Common myeloid progenitor, CD34-positive (primary cell): ENCODE results near the gene SOCS7.

ENCODE experiments used
- CTCF ChIA-PET: fragments of 350-600 bp; sonication (Branson Sonifier 250); formaldehyde crosslinking; loops from one replicate; lab custom pipeline; 2021; ENCODE audit warnings: antibody characterized with exemption; lab: Charles Lee
- POLR2A ChIA-PET: fragments of 350-600 bp; sonication (Branson Sonifier 250); formaldehyde crosslinking; loops from one replicate; lab custom pipeline; 2021; ENCODE audit warnings: antibody characterized with exemption; lab: Charles Lee
- DNase-seq, 3 donors: peaks; one replicate each; pipeline versions ENCODE4 v3.0.0 to v3.0.0-alpha.2; 2013
- H3K27ac ChIP-seq, 2 experiments: 1 replicate in 1 of 2; 2 replicates in 1 of 2; pipeline ENCODE4 v1.7.0; 2013; ENCODE audit warnings: inconsistent platforms in 2 of 2, low read length in 2 of 2, mild to moderate bottlenecking in 2 of 2, low read depth in 1 of 2, moderate library complexity in 1 of 2; ENCODE audit not compliant: severe bottlenecking in 2 of 2, insufficient read depth in 1 of 2, poor library complexity in 1 of 2
- H3K27me3 ChIP-seq, 5 experiments: replicated peaks in 2 of 5; 1 replicate in 3 of 5; 2 replicates in 2 of 5; pipeline versions ENCODE4 v1.6.1 to v1.7.0; 2013; ENCODE audit warnings: low read length in 4 of 5, mild to moderate bottlenecking in 2 of 5, moderate library complexity in 2 of 5, inconsistent platforms in 1 of 5; ENCODE audit not compliant: insufficient read depth in 5 of 5, control insufficient read depth in 4 of 5
- H3K36me3 ChIP-seq, 4 experiments: 1 replicate in 2 of 4; 2 replicates in 2 of 4; pipeline versions ENCODE4 v1.6.1 to v1.7.0; 2013; ENCODE audit warnings: low read length in 3 of 4, control low read depth in 1 of 4, mild to moderate bottlenecking in 1 of 4; ENCODE audit not compliant: control insufficient read depth in 4 of 4, insufficient read depth in 4 of 4
- H3K4me1 ChIP-seq, 4 experiments: 1 replicate in 3 of 4; 2 replicates in 1 of 4; pipeline versions ENCODE4 v1.6.1 to v1.7.1; 2013; ENCODE audit warnings: low read length in 3 of 4, mild to moderate bottlenecking in 3 of 4, control low read depth in 1 of 4, inconsistent platforms in 1 of 4, moderate library complexity in 1 of 4; ENCODE audit not compliant: control insufficient read depth in 4 of 4, insufficient read depth in 4 of 4; ENCODE audit errors: control extremely low read depth in 1 of 4
- H3K4me3 ChIP-seq, 7 experiments: 1 replicate in 4 of 7; 2 replicates in 3 of 7; pipeline versions ENCODE4 v1.5.1 to v1.7.0; 2013; ENCODE audit warnings: mild to moderate bottlenecking in 7 of 7, low read length in 6 of 7, moderate library complexity in 6 of 7, inconsistent platforms in 2 of 7, low read depth in 2 of 7, control low read depth in 1 of 7; ENCODE audit not compliant: insufficient read depth in 4 of 7, control insufficient read depth in 1 of 7; ENCODE audit errors: extremely low read depth in 1 of 7
- H3K9me3 ChIP-seq, 5 experiments: 1 replicate in 4 of 5; 2 replicates in 1 of 5; pipeline versions ENCODE4 v1.6.1 to v1.7.1; 2013; ENCODE audit warnings: low read length in 4 of 5, mild to moderate bottlenecking in 2 of 5, inconsistent platforms in 1 of 5, low read depth in 1 of 5, moderate library complexity in 1 of 5; ENCODE audit not compliant: control insufficient read depth in 4 of 5, insufficient read depth in 2 of 5; ENCODE audit errors: control extremely low read depth in 1 of 5
- WGBS: methylation state at CpG from one replicate; pipeline ENCODE4 v1.1.5; 2013; ENCODE audit not compliant: insufficient coverage; 5-methylcytosine and 5-hydroxymethylcytosine counted together

Gene SOCS7

DNA sequence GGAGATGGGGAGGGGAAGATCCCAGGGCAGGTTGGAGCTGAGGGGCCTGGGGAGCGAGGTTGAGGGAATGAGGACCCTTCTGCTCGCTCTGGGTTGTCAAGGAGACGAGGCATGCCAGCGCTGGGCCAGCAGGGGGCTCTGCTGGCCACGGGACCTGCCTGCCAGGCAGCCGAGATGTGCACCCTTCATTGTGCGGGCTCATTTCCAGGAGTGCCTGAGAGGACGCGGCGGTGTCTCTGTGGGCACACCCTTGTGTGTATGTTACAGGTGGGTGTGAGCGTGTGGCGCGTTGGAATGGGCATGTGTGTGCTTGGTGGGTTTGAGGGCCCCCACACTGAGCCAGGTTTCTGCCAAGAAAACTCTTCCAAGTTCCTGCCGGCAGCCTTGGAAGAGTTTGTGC is 92.5 kb downstream of the SOCS7 start:
- DNase-seq = peak; percentile 45 to 75 (median 73)
- no peak overlapping the region for H3K27ac ChIP-seq
- peaks cover 0 to 27% (median 25%) of the 10 kb centered on the region in 4 experiments for H3K4me1 ChIP-seq
- WGBS = 17% methylated on average over 13 of the region's 14 CpGs
- peaks cover 0 to 8% (median 0%) of the 10 kb centered on the region in 4 experiments for H3K36me3 ChIP-seq
- H3K9me3 ChIP-seq = no peaks in the 10 kb centered on the region
- POLR2A ChIA-PET = no interaction called here
- CTCF ChIA-PET = interaction anchor here (1.0 to 4.8 kb wide), 8 partner anchors 12 to 224 kb away, joined by 3 to 35 read pairs (median 6); no protein-coding TSS in a partner anchor
- no peaks in the 10 kb centered on the region for H3K27me3 ChIP-seq
- H3K4me3 ChIP-seq = no peak overlapping the region

- H3K4me1 ChIP-seq = peaks cover 0 to 53% (median 50%) of the 10 kb centered on the region in 4 experiments
- no peak overlapping the region for H3K27ac ChIP-seq
- ChIA-PET POLR2A (no interaction called here), CTCF (interaction anchor here (1.0 to 1.7 kb wide), 4 partner anchors 24 to 122 kb away, joined by 3 to 7 read pairs (median 3); no protein-coding TSS in a partner anchor)
- no peaks in the 10 kb centered on the region for H3K9me3 ChIP-seq
- DNase-seq = peak; percentile 47 to 89 (median 86)
- peaks cover 0 to 5% (median 0%) of the 10 kb centered on the region in 5 experiments for H3K27me3 ChIP-seq
- no peak overlapping the region for H3K4me3 ChIP-seq
- H3K36me3 ChIP-seq = no peaks in the 10 kb centered on the region
- WGBS = 0% methylated on average over 2 of the region's 2 CpGs
These were observed 96.0 kb downstream of the SOCS7 start for GRCh38 chr17:38447502-38448085.

GRCh38 chr17:38448208-38448771 is 96.6 kb downstream of the SOCS7 start:
- Histone ChIP-seq H3K36me3 (no peaks in the 10 kb centered on the region), H3K4me3 (no peak overlapping the region), H3K27ac (no peak overlapping the region), H3K9me3 (no peaks in the 10 kb centered on the region), H3K27me3 (peaks cover 0 to 12% (median 5%) of the 10 kb centered on the region in 5 experiments), H3K4me1 (peaks cover 0 to 60% (median 57%) of the 10 kb centered on the region in 4 experiments)
- ChIA-PET POLR2A (no interaction called here), CTCF (interaction anchor here (0.6 to 1.7 kb wide), 6 partner anchors 24 to 215 kb away, joined by 3 to 7 read pairs (median 3); no protein-coding TSS in a partner anchor)
- DNase-seq = peak in 2 of 3 donors; percentile 23 to 41
- WGBS = no CpG with 5 or more reads among the region's 9 CpGs

- no peaks in the 10 kb centered on the region for H3K9me3 ChIP-seq
- H3K36me3 ChIP-seq = no peaks in the 10 kb centered on the region
- H3K4me1 ChIP-seq = peaks cover 0 to 61% (median 56%) of the 10 kb centered on the region in 4 experiments
- H3K27me3 ChIP-seq = peaks cover 0 to 17% (median 5%) of the 10 kb centered on the region in 5 experiments
- WGBS = 100% methylated on average over 12 of the region's 15 CpGs
- POLR2A ChIA-PET = no interaction called here
- no peak overlapping the region for H3K27ac ChIP-seq
- H3K4me3 ChIP-seq = no peak overlapping the region
- CTCF ChIA-PET = interaction anchor here (1.1 kb wide), 1 partner anchor 116 kb away, joined by 3 read pairs; no protein-coding TSS in a partner anchor
- DNase-seq = no peak
These were observed 97.7 kb downstream of the SOCS7 start for GRCh38 chr17:38449364-38449763.

DNA sequence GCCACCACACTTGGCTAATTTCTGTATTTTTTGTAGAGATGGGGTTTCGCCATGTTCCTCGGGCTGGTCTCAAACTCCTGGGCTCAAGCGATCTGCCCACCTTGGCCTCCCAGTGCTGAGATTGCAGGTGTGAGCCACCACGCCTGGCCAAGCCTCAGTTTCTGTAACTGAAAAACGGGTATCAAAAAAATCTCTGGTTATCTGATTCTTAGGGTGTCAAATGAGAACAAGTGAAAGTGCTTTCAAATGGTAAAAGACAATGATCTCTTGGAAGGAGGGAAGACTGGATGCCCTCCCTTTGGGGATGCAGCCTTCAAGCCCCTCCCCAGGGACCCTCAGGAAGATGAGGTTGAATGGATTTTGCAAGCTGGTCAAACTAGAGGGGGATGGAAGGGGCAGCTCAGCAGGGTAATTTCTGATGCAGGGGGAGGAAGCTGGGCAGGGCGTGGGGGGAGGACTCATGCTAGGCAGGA is 98.9 kb downstream of the SOCS7 start:
- H3K36me3 ChIP-seq = no peaks in the 10 kb centered on the region
- H3K4me1 ChIP-seq = peaks cover 0 to 71% (median 61%) of the 10 kb centered on the region in 4 experiments
- WGBS = 84% methylated on average over 6 of the region's 6 CpGs

DNA sequence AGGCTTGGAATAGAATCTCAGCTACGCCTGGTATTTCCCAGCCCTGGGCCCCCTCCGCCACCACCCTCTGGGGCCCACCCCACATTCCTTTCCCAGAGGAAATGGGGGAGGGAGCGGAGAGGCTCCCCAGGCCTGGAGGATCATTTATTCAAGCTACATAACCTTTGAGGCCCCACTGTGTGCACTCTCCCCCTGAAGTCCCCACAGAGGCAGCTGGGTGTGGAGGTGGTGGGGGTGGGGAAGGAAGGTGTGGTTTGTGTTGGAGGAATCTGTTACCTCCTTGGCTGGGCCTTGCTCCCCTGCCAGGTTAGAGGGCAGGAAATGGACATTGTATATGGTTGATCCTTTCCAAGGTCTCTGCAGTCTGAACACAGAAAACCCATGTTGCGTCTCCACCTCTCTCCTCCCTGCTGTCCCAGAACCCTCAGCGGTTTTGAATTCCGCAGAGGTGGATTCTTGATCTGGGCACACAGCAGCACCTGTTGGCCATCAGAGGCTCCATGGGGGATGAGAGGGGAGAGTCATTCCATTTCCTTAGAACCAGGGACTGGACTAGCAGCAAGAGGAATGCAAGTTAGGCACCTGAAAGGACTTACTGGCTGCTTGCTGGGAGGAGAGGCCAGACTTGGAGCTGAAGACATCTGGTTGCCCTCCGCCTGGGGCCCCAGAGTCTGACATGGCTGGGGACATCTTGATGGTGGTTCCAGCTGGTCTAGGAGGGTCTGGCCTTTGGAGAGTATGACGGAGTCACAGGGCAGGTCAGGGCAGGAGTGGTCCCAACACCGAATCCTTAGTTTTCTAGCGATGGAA is 99.6 kb downstream of the SOCS7 start:
- CTCF ChIA-PET = interaction anchor here (0.9 to 1.6 kb wide), 3 partner anchors 12 to 27 kb away, joined by 3 read pairs; no protein-coding TSS in a partner anchor
- Histone ChIP-seq H3K4me1 (peaks cover 0 to 71% (median 61%) of the 10 kb centered on the region in 4 experiments), H3K9me3 (no peaks in the 10 kb centered on the region), H3K27ac (no peak overlapping the region), H3K27me3 (peaks cover 0 to 19% (median 5%) of the 10 kb centered on the region in 5 experiments), H3K36me3 (no peaks in the 10 kb centered on the region), H3K4me3 (peak overlapping the region in 2 of 7 experiments; percentile 26 to 48)
- POLR2A ChIA-PET = no interaction called here
- DNase-seq = no peak
- 69% methylated on average over 7 of the region's 10 CpGs for WGBS

More for the DNA sequence above, 98.9 kb downstream of the SOCS7 start:
- H3K27ac ChIP-seq = no peak overlapping the region
- POLR2A ChIA-PET = no interaction called here
- H3K4me3 ChIP-seq = no peak overlapping the region
- CTCF ChIA-PET = interaction anchor here (0.9 to 1.6 kb wide), 3 partner anchors 13 to 27 kb away, joined by 3 read pairs; no protein-coding TSS in a partner anchor
- peaks cover 0 to 19% (median 5%) of the 10 kb centered on the region in 5 experiments for H3K27me3 ChIP-seq
- no peak for DNase-seq
- H3K9me3 ChIP-seq = no peaks in the 10 kb centered on the region
